Astrocyte (in vitro differentiated cells and primary cell): ENCODE results near the gene DNAH9.

Experiments
- EZH2 ChIP-seq: IDR thresholded peaks from 2 replicates; pipeline ENCODE4 v1.6.1; 2012; ENCODE audit warnings: mild to moderate bottlenecking, low read length, inconsistent platforms; ENCODE audit not compliant: insufficient read depth
- TF ChIP-seq, protein P1 (sequence below): IDR thresholded peaks from 2 replicates; pipeline ENCODE4 v1.5.1; 2011; ENCODE audit warnings: low read depth, mild to moderate bottlenecking, inconsistent platforms, low read length, moderate library complexity; ENCODE audit not compliant: insufficient read depth

DNA sequence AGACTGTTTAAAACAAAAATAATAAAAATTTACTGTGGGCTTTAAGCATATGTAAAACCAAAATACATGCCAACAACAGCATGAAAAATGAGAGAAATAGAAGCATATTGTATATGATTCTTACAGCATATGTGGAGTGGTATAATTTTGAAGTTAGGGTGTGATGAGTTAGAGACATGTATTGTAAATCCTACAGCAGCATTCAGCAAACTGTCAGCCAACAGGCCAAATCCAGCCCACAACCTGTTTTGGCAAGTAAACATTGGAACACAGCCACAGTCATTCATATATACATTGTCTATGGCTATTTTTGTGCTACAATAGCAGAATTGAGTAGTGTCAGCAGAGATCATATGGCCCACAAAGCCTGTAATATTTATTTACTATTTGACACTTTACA is 356.7 kb downstream of the DNAH9 start:
- TF ChIP-seq, protein P1, sequence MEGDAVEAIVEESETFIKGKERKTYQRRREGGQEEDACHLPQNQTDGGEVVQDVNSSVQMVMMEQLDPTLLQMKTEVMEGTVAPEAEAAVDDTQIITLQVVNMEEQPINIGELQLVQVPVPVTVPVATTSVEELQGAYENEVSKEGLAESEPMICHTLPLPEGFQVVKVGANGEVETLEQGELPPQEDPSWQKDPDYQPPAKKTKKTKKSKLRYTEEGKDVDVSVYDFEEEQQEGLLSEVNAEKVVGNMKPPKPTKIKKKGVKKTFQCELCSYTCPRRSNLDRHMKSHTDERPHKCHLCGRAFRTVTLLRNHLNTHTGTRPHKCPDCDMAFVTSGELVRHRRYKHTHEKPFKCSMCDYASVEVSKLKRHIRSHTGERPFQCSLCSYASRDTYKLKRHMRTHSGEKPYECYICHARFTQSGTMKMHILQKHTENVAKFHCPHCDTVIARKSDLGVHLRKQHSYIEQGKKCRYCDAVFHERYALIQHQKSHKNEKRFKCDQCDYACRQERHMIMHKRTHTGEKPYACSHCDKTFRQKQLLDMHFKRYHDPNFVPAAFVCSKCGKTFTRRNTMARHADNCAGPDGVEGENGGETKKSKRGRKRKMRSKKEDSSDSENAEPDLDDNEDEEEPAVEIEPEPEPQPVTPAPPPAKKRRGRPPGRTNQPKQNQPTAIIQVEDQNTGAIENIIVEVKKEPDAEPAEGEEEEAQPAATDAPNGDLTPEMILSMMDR = no peak
- TF ChIP-seq EZH2 = no peak
